C4-2B (cell line): Measurements from ENCODE around the gene BMF.

Source experiments
- H3K27ac ChIP-seq: fragments of 450-650 bp; 2 replicates; pipeline ENCODE4 v1.5.1; 2017
- CTCF ChIP-seq: fragments of 450-650 bp; conservative IDR thresholded peaks from 2 replicates; pipeline ENCODE4 v1.5.1; 2017; ENCODE audit warnings: mild to moderate bottlenecking
- ZFX ChIP-seq: fragments of 450-650 bp; IDR thresholded peaks from 2 replicates; pipeline ENCODE4 v1.6.1; 2017

The BMF gene

GRCh38 chr15:40091861-40092255 lies 16.8 kb downstream of the BMF start:
- TF ChIP-seq ZFX (no peak), CTCF (no peak)
- no peak overlapping the region for H3K27ac ChIP-seq

GRCh38 chr15:40090774-40091455 lies 17.8 kb downstream of the BMF start:
- no peak overlapping the region for H3K27ac ChIP-seq
- no peak for TF ChIP-seq CTCF
- TF ChIP-seq ZFX: no peak

GRCh38 chr15:40088929-40089755 lies 19.5 kb downstream of the BMF start:
- H3K27ac ChIP-seq: no peak overlapping the region

GRCh38 chr15:40087991-40088928 lies 20.4 kb downstream of the BMF start:
- TF ChIP-seq ZFX (no peak), CTCF (no peak)
- H3K27ac ChIP-seq: no peak overlapping the region

More at GRCh38 chr15:40088929-40089755, 19.5 kb downstream of the BMF start:
- TF ChIP-seq CTCF (no peak), ZFX (no peak)

- no peak overlapping the region for H3K27ac ChIP-seq
- TF ChIP-seq CTCF (no peak), ZFX (no peak)
Observed at GRCh38 chr15:40087068-40087810, 21.4 kb downstream of the BMF start.

- no peak overlapping the region for H3K27ac ChIP-seq
Observed at GRCh38 chr15:40085266-40085665, 23.4 kb downstream of the BMF start.

More at GRCh38 chr15:40085266-40085665, 23.4 kb downstream of the BMF start:
- TF ChIP-seq CTCF (no peak), ZFX (no peak)
